Hematopoietic multipotent progenitor cell (in vitro differentiated cells): ENCODE measurements around the gene ATG2A. TPM values are rescaled to one million over a fixed set of nuclear protein-coding genes. Genes with fewer than 3 reads are reported as not detected.
"Not testable (repeated sequence)": the region's sequence is repeated elsewhere in the genome, so short reads cannot be mapped to it uniquely, and the experiment has no call there.

Experiments
- DNase-seq, 3 donors: peaks; one replicate each; pipeline ENCODE4 v3.0.0-alpha.2; 2011 to 2015; ENCODE audit warnings: low read depth in 2 of 3, low spot score in 2 of 3
- small RNA-seq: library from RNA; depleted of rRNA; stranded (forward); fragments of <200 nt; gene quantifications from one replicate; pipeline ENCODE3, GENCODE V24; 2012
- total RNA-seq: library from RNA; depleted of rRNA; stranded (reverse); fragments of >200 nt; gene quantifications from one replicate; pipeline ENCODE4 v1.2.3, GENCODE V29; 2012

Gene ATG2A
- total RNA-seq, 1 donor: 29.9 TPM

DNA sequence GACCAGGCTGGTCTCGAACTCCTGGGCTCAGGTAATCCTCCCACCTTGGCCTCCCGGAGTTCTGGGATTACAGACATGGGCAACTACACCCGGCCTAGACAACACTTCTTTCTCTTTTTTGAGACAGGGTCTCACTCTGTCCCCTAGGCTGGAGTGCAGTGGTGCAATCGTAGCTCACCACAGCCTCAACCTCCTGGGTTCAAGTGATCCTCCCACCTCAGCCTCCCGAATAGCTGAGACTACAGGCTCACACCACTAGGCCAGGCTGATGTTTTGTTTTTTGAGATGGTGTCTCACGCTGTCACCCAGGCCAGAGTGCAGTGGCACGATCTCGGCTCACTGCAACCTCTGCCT is 71.3 kb downstream of the ATG2A start:
- not testable (repeated sequence) for DNase-seq

DNA sequence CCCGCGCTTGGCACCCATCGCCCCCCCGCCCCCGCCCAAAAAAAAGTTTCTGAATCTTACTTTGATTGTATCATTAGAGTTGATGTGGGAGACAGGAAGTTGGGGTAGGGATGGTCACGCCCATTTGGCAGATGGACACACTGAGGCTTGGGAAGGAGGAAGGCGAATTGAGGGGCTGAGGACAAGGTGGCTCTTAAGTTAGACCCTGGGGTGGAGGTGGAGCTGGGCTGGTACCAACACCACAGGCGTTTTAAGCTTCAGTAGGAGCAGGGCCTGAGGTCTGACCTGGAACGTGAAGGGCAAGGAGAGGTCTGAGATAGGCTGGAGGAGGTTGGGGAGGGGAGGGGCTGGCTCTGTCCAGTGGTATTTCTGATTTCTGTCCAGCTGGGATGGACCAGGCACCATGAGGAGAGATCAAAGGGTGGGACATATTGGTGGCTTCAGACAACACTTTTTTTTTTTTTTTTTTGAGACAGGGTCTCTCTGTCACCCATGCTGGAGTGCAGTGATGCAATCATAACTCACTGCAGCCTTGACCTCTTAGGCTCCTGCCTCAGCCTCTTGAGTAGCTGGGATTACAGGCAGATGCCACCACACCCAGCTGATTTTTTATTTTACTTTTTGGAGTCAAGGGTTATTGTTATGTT is 71.8 kb downstream of the ATG2A start:
- DNase-seq: no peak

Small RNA genes lying within 50 kb of the gene (small RNA-seq; reads per million reads assigned to genes)
- gene MIR6749 (not detected), gene MIR6750 (not detected)

Other genes with a start within 250 kb of the ATG2A start
- gene NRXN2, start 194.0 kb downstream of the ATG2A start, total RNA-seq: 1.6 TPM
- gene RASGRP2, start 173.1 kb downstream of the ATG2A start, total RNA-seq: 204 TPM
- 4.6 TPM for gene PYGM, start 157.2 kb downstream of the ATG2A start, total RNA-seq
- gene SF1, start 138.7 kb downstream of the ATG2A start, total RNA-seq: 367 TPM
- gene MAP4K2, start 114.0 kb downstream of the ATG2A start, total RNA-seq: 70.8 TPM
- gene MEN1, start 106.7 kb downstream of the ATG2A start, total RNA-seq: 66.5 TPM
- 7.5 TPM for gene CDC42BPG, start 72.6 kb downstream of the ATG2A start, total RNA-seq
- 105 TPM for gene EHD1, start 38.6 kb downstream of the ATG2A start, total RNA-seq
- 5.9 TPM for gene PPP2R5B, start 7.5 kb upstream of the ATG2A start, total RNA-seq
- not detected for gene GPHA2, start 18.7 kb upstream of the ATG2A start, total RNA-seq
- gene MAJIN, start 54.9 kb upstream of the ATG2A start, total RNA-seq: not detected
- 0.81 TPM for gene BATF2, start 79.8 kb upstream of the ATG2A start, total RNA-seq
- gene ARL2, start 97.0 kb upstream of the ATG2A start, total RNA-seq: 171 TPM
- 25.9 TPM for gene SNX15, start 110.2 kb upstream of the ATG2A start, total RNA-seq
- gene SAC3D1, start 124.0 kb upstream of the ATG2A start, total RNA-seq: 12.4 TPM
- gene NAALADL1, start 141.3 kb upstream of the ATG2A start, total RNA-seq: 94.5 TPM
- 5.1 TPM for gene CDCA5, start 166.8 kb upstream of the ATG2A start, total RNA-seq
- gene ZFPL1, start 167.0 kb upstream of the ATG2A start, total RNA-seq: 60.6 TPM
- 657 TPM for gene VPS51, start 179.0 kb upstream of the ATG2A start, total RNA-seq
- 46.6 TPM for gene TM7SF2, start 194.7 kb upstream of the ATG2A start, total RNA-seq
- 11.0 TPM for gene ZNHIT2, start 200.5 kb upstream of the ATG2A start, total RNA-seq
- 655 TPM for gene FAU, start 204.9 kb upstream of the ATG2A start, total RNA-seq
- 53.9 TPM for gene MRPL49, start 205.1 kb upstream of the ATG2A start, total RNA-seq
- gene SYVN1, start 217.3 kb upstream of the ATG2A start, total RNA-seq: 44.7 TPM